K562 (cell line): ENCODE measurements around the gene ZSCAN26. TPM values are rescaled to one million over a fixed set of nuclear protein-coding genes. Genes with fewer than 3 reads are reported as not detected.

Source experiments
- ATAC-seq: fragments of 200-7000 bp; cut with Tn5 transposase; 3 replicates; pipeline ENCODE4 v1.9.1; 2020; ENCODE audit warnings: moderate library complexity
- BruUV-seq: library from RNA; stranded (reverse); fragments of 400-500 nt; replicated peaks from 2 replicates; lab custom pipeline; 2021; lab: Mats Ljungman, UMichigan
- CTCF ChIA-PET: fragments of 300-600 bp; formaldehyde crosslinking; extraction: SDS; loops from one replicate; lab custom pipeline; 2021; ENCODE audit warnings: low intra/inter-chr PET ratio; lab: Yijun Ruan, JAX
- POLR2A ChIA-PET: fragments of 300-600, 350-650 bp; sonication (Branson Sonifier 250); formaldehyde crosslinking; extraction: SDS; loops from one replicate; lab custom pipeline; 2021; ENCODE audit warnings: antibody characterized with exemption, inconsistent platforms; lab: Yijun Ruan, JAX
- DNase-seq, 4 experiments: peaks; one replicate each; pipeline versions ENCODE4 v3.0.0 to v3.0.0-alpha.2; 2011 to 2018; ENCODE audit warnings: low spot score in 3 of 4, mixed read lengths in 3 of 4; ENCODE audit errors: extremely low read depth in 1 of 4
- FAIRE-seq: peaks from 2 replicates; lab custom pipeline; 2011; peaks lifted over from hg19 to GRCh38; lab: Jason Lieb, UNC
- H2AFZ ChIP-seq: 2 replicates; pipeline ENCODE4 v1.6.0; 2011; ENCODE audit warnings: low read depth, low read length, control low read depth, inconsistent platforms
- H3K27ac ChIP-seq: fragments of 200-600 bp; 3 replicates; pipeline ENCODE4 v1.8.0; 2011; ENCODE audit warnings: low read depth, mild to moderate bottlenecking, control low read depth, inconsistent platforms, low read length, moderate library complexity, mixed read lengths; ENCODE audit errors: extremely low read depth
- H3K27me3 ChIP-seq, 2 experiments: fragments of 300-600 bp in 1 of 2; 2 replicates in 1 of 2; 3 replicates in 1 of 2; pipeline versions ENCODE4 v1.6.0 to v1.8.0; 2011; ENCODE audit warnings: inconsistent platforms in 2 of 2, low read length in 2 of 2, mild to moderate bottlenecking in 1 of 2, mixed read lengths in 1 of 2, moderate library complexity in 1 of 2; ENCODE audit not compliant: control insufficient read depth in 2 of 2, insufficient read depth in 2 of 2
- H3K36me3 ChIP-seq: fragments of 300-600 bp; 3 replicates; pipeline ENCODE4 v1.8.0; 2011; ENCODE audit warnings: mild to moderate bottlenecking, low read length, inconsistent platforms; ENCODE audit not compliant: control insufficient read depth, insufficient read depth
- H3K4me1 ChIP-seq, 2 experiments: fragments of 200-600 bp in 1 of 2; replicated peaks in 1 of 2; 2 replicates in 1 of 2; 3 replicates in 1 of 2; pipeline versions ENCODE4 v1.5.1 to v1.8.0; 2011; ENCODE audit warnings: inconsistent platforms in 2 of 2, low read length in 2 of 2, mild to moderate bottlenecking in 1 of 2, mixed read lengths in 1 of 2, moderate library complexity in 1 of 2; ENCODE audit not compliant: control insufficient read depth in 2 of 2, insufficient read depth in 2 of 2
- H3K4me2 ChIP-seq: 2 replicates; pipeline ENCODE4 v1.6.1; 2011; ENCODE audit warnings: low read length, control low read depth, inconsistent platforms, mixed read lengths; ENCODE audit not compliant: insufficient read depth
- H3K4me3 ChIP-seq: fragments of 200-600 bp; sonication (generic), shearing (Covaris generic); 2 replicates; pipeline ENCODE4 v1.5.1; 2016; ENCODE audit warnings: control low read depth, inconsistent platforms
- H3K79me2 ChIP-seq: fragments of 200-600 bp; 3 replicates; pipeline ENCODE4 v1.8.0; 2011; ENCODE audit warnings: low read length, inconsistent platforms; ENCODE audit not compliant: control insufficient read depth, insufficient read depth
- H3K9ac ChIP-seq, 2 experiments: 2 replicates each; pipeline versions ENCODE4 v1.6.0 to v1.6.1; 2011; ENCODE audit warnings: low read depth in 2 of 2, low read length in 2 of 2, control low read depth in 1 of 2, inconsistent platforms in 1 of 2, mild to moderate bottlenecking in 1 of 2, mixed read lengths in 1 of 2; ENCODE audit not compliant: insufficient read depth in 1 of 2
- H3K9me1 ChIP-seq: one replicate; pipeline ENCODE4 v1.6.0; 2011; ENCODE audit warnings: inconsistent platforms, mild to moderate bottlenecking, low read length, moderate library complexity; ENCODE audit not compliant: control insufficient read depth, insufficient read depth
- H3K9me3 ChIP-seq: replicated peaks from 2 replicates; pipeline ENCODE4 v1.5.1; 2011; ENCODE audit warnings: low read depth, low read length, inconsistent platforms; ENCODE audit not compliant: control insufficient read depth, insufficient read depth
- H4K20me1 ChIP-seq: replicated peaks from 2 replicates; pipeline ENCODE4 v1.6.1; 2011; ENCODE audit warnings: low read length, inconsistent platforms, mixed read lengths; ENCODE audit not compliant: control insufficient read depth, insufficient read depth
- BRD9 ChIP-seq: fragments of 450-650 bp; IDR thresholded peaks from 2 replicates; pipeline ENCODE4 v1.6.1; 2018; ENCODE audit warnings: low read depth; ENCODE audit not compliant: partially characterized antibody
- CREBBP ChIP-seq: IDR thresholded peaks from one replicate; pipeline ENCODE4 v1.6.1; 2012; ENCODE audit warnings: low read depth, mild to moderate bottlenecking, control low read depth, inconsistent platforms, low read length
- ESRRB ChIP-seq: fragments of 250-450 bp; sonication (Bioruptor Pico); IDR thresholded peaks from 2 replicates; pipeline ENCODE4 v1.5.0; 2020; ENCODE audit warnings: mild to moderate bottlenecking, moderate library complexity, borderline replicate concordance
- JUND ChIP-seq, 2 experiments: IDR thresholded peaks; 2 replicates in 1 of 2; 3 replicates in 1 of 2; pipeline ENCODE4 v1.6.1; 2011; ENCODE audit warnings: borderline replicate concordance in 2 of 2, low read depth in 2 of 2, low read length in 2 of 2, improper control_type of control experiment in 1 of 2, missing biosample characterization in 1 of 2, missing genetic modification characterization in 1 of 2, missing genetic modification reagents in 1 of 2
- MAX ChIP-seq: sonication (generic); formaldehyde crosslinking; IDR thresholded peaks from 2 replicates; pipeline ENCODE4 v1.9.0; 2022; ENCODE audit warnings: mild to moderate bottlenecking, missing genetic modification reagents
- NFATC3 ChIP-seq: fragments of 450-650 bp; IDR thresholded peaks from 2 replicates; pipeline ENCODE4 v1.6.1; 2017; ENCODE audit warnings: mild to moderate bottlenecking
- RBM14 ChIP-seq: fragments of 200-400 bp; formaldehyde crosslinking; IDR thresholded peaks from 2 replicates; pipeline ENCODE4 v1.6.1; 2018; ENCODE audit warnings: low read depth, mild to moderate bottlenecking, low read length, moderate library complexity, borderline replicate concordance; ENCODE audit not compliant: insufficient read depth
- SRSF9 ChIP-seq: fragments of 200-400 bp; formaldehyde crosslinking; IDR thresholded peaks from 2 replicates; pipeline ENCODE4 v1.6.1; 2017; ENCODE audit warnings: low read depth, low read length, borderline replicate concordance
- ZNF695 ChIP-seq: fragments of 450-650 bp; formaldehyde crosslinking; IDR thresholded peaks from 2 replicates; pipeline ENCODE4 v1.4.0; 2020; ENCODE audit warnings: mild to moderate bottlenecking, moderate library complexity
- in situ Hi-C: fragments of 300-500 bp; cut with MboI; formaldehyde crosslinking; loops from 4 replicates; pipeline ENCODE4 v1.15.0; 2018; ENCODE audit warnings: inconsistent platforms, mixed read lengths
- intact Hi-C: fragments of 100-400 bp; cut with micrococcal nuclease; formaldehyde crosslinking; loops from 2 replicates; pipeline ENCODE4 v1.14.2; 2022
- polyA plus RNA-seq, 8 experiments: library from polyadenylated mRNA; depleted of rRNA in 4 of 8; stranded (reverse) in 5 of 8; unstranded in 3 of 8; fragments of >200 nt; fragmentation: Nextera tagmentation in 2 of 8; fragmentation: Illumina TruSeq in 1 of 8; extraction: Ambion mirVana in 2 of 8; extraction: Trizol in 1 of 8; gene quantifications; 2 replicates each; pipeline versions ENCODE4 v1.2.1 to v1.2.3, GENCODE V29; 2011 to 2014; ENCODE audit warnings: inconsistent platforms in 1 of 8, missing spikeins in 1 of 8
- total RNA-seq, 7 experiments: library from RNA; depleted of rRNA in 6 of 7; stranded (reverse); fragments of >200 nt in 6 of 7; fragmentation: Illumina TruSeq in 2 of 7; extraction: Trizol in 2 of 7; gene quantifications; 2 replicates each; pipeline versions ENCODE4 v1.2.1 to v1.2.3, GENCODE V29; 2011 to 2021; ENCODE audit warnings: low replicate concordance in 1 of 7
- TF ChIP-seq, protein P1 (sequence below): sonication (generic); formaldehyde crosslinking; IDR thresholded peaks from 2 replicates; pipeline ENCODE4 v1.8.0; 2022; ENCODE audit warnings: mild to moderate bottlenecking, missing genetic modification reagents
- TF ChIP-seq, protein P2 (sequence below), 2 experiments: fragments of 450-650 bp; IDR thresholded peaks; 2 replicates each; pipeline ENCODE4 v1.6.1; 2018; ENCODE audit warnings: mild to moderate bottlenecking in 2 of 2, low read depth in 1 of 2; ENCODE audit not compliant: partially characterized antibody in 2 of 2

The ZSCAN26 gene
- total and polyA plus RNA-seq, 9 of the 15 experiments (the other 6 are each of a cell fraction or from before 2014, with no cell fraction given) = 5.9 to 14.2 (median 10.5) TPM

- TF ChIP-seq ESRRB (CRISPR knock-in tag) = no peak
These were observed 2.5 kb downstream of the ZSCAN26 start (continued) for GRCh38 chr6:28269492-28269891.

- no peak overlapping the region for H3K27ac ChIP-seq
- intact Hi-C loops = no loop called here
- H3K4me1 ChIP-seq = no peaks in the 10 kb centered on the region; a peak in 2 of 5 replicates
- peaks cover 3% of the 10 kb centered on the region; the same call in 2 of the 3 replicates for H3K79me2 ChIP-seq
- no peak for FAIRE-seq
- DNase-seq = no peak
- H3K36me3 ChIP-seq = peaks cover 54% of the 10 kb centered on the region
- no peak overlapping the region for H3K4me3 ChIP-seq
- no peak for ATAC-seq
- no peak overlapping the region for H3K4me2 ChIP-seq
- no peaks in the 10 kb centered on the region for H3K9me1 ChIP-seq
- H4K20me1 ChIP-seq = no peaks in the 10 kb centered on the region
- H3K9me3 ChIP-seq = no peaks in the 10 kb centered on the region
- H3K27me3 ChIP-seq = no peaks in the 10 kb centered on the region
- ChIA-PET POLR2A (interaction anchor here (0.6 to 2.0 kb wide), 7 partner anchors 8 to 133 kb away, joined by 3 to 6 read pairs (median 3); partner anchors contain the start of genes ZKSCAN8 and ZSCAN26), CTCF (no interaction called here)
- H3K9ac ChIP-seq = no peak overlapping the region
- in situ Hi-C loops = no loop called here
- H2AFZ ChIP-seq = no peak overlapping the region
- BruUV-seq = no TSS peak
- TF ChIP-seq MAX (CRISPR knock-in tag) (no peak), SRSF9 (no peak), NFATC3 (no peak), ZNF695 (CRISPR knock-in tag) (no peak), RBM14 (no peak), CREBBP (no peak), BRD9 (no peak), JUND (IDR thresholded peaks at IDR 0.05; ENCODE audit: borderline replicate concordance, low read depth, low read length) (no peak), JUND (tag; IDR thresholded peaks at IDR 0.05; ENCODE audit: borderline replicate concordance, low read depth, low read length) (no peak)
- TF ChIP-seq, protein P1, sequence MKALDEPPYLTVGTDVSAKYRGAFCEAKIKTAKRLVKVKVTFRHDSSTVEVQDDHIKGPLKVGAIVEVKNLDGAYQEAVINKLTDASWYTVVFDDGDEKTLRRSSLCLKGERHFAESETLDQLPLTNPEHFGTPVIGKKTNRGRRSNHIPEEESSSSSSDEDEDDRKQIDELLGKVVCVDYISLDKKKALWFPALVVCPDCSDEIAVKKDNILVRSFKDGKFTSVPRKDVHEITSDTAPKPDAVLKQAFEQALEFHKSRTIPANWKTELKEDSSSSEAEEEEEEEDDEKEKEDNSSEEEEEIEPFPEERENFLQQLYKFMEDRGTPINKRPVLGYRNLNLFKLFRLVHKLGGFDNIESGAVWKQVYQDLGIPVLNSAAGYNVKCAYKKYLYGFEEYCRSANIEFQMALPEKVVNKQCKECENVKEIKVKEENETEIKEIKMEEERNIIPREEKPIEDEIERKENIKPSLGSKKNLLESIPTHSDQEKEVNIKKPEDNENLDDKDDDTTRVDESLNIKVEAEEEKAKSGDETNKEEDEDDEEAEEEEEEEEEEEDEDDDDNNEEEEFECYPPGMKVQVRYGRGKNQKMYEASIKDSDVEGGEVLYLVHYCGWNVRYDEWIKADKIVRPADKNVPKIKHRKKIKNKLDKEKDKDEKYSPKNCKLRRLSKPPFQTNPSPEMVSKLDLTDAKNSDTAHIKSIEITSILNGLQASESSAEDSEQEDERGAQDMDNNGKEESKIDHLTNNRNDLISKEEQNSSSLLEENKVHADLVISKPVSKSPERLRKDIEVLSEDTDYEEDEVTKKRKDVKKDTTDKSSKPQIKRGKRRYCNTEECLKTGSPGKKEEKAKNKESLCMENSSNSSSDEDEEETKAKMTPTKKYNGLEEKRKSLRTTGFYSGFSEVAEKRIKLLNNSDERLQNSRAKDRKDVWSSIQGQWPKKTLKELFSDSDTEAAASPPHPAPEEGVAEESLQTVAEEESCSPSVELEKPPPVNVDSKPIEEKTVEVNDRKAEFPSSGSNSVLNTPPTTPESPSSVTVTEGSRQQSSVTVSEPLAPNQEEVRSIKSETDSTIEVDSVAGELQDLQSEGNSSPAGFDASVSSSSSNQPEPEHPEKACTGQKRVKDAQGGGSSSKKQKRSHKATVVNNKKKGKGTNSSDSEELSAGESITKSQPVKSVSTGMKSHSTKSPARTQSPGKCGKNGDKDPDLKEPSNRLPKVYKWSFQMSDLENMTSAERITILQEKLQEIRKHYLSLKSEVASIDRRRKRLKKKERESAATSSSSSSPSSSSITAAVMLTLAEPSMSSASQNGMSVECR = no peak
- TF ChIP-seq, protein P2, sequence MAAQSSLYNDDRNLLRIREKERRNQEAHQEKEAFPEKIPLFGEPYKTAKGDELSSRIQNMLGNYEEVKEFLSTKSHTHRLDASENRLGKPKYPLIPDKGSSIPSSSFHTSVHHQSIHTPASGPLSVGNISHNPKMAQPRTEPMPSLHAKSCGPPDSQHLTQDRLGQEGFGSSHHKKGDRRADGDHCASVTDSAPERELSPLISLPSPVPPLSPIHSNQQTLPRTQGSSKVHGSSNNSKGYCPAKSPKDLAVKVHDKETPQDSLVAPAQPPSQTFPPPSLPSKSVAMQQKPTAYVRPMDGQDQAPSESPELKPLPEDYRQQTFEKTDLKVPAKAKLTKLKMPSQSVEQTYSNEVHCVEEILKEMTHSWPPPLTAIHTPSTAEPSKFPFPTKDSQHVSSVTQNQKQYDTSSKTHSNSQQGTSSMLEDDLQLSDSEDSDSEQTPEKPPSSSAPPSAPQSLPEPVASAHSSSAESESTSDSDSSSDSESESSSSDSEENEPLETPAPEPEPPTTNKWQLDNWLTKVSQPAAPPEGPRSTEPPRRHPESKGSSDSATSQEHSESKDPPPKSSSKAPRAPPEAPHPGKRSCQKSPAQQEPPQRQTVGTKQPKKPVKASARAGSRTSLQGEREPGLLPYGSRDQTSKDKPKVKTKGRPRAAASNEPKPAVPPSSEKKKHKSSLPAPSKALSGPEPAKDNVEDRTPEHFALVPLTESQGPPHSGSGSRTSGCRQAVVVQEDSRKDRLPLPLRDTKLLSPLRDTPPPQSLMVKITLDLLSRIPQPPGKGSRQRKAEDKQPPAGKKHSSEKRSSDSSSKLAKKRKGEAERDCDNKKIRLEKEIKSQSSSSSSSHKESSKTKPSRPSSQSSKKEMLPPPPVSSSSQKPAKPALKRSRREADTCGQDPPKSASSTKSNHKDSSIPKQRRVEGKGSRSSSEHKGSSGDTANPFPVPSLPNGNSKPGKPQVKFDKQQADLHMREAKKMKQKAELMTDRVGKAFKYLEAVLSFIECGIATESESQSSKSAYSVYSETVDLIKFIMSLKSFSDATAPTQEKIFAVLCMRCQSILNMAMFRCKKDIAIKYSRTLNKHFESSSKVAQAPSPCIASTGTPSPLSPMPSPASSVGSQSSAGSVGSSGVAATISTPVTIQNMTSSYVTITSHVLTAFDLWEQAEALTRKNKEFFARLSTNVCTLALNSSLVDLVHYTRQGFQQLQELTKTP (IDR thresholded peaks at IDR 0.05; ENCODE audit: low read depth in 1 of 2, partially characterized antibody in 2 of 2) = no peak
These were observed 7.9 kb downstream of the ZSCAN26 start for GRCh38 chr6:28274888-28275287.
